ENCODE results near the gene SLC6A3.

- TF ChIP-seq CTCF (conservative IDR thresholded peaks at IDR 0.05 in 1 of 2, IDR thresholded peaks at IDR 0.05 in 1 of 2; ENCODE audit: extremely low read depth in 1 of 2, insufficient read depth in 1 of 2, low read depth in 1 of 2, low read length in 2 of 2): no peak
- no peak for TF ChIP-seq EZH2 (IDR thresholded peaks at IDR 0.05; ENCODE audit: borderline replicate concordance, low read length)
These were observed 15.0 kb downstream of the SLC6A3 start for GRCh38 chr5:1430121-1430795.
